Liver (tissue), 9 donors: ENCODE measurements around the gene MYOD1. TPM values are rescaled to one million over a fixed set of nuclear protein-coding genes. Genes with fewer than 3 reads are reported as not detected.

Experiments used
- DNase-seq: peaks from one replicate; pipeline ENCODE4 v3.0.0-alpha.2; 2017; ENCODE audit warnings: low spot score
- H3K27ac ChIP-seq, 2 donors: one replicate each; pipeline ENCODE4 v1.7.0; 2013; ENCODE audit warnings: inconsistent platforms in 2 of 2, low read length in 2 of 2, control low read depth in 1 of 2, low read depth in 1 of 2, mild to moderate bottlenecking in 1 of 2
- H3K27me3 ChIP-seq, 4 donors: one replicate each; pipeline versions ENCODE4 v1.6.1 to v1.7.0; 2013; ENCODE audit warnings: low read length in 3 of 4, inconsistent platforms in 1 of 4, mild to moderate bottlenecking in 1 of 4, moderate library complexity in 1 of 4; ENCODE audit not compliant: control insufficient read depth in 4 of 4, insufficient read depth in 4 of 4
- H3K36me3 ChIP-seq, 4 donors: one replicate each; pipeline versions ENCODE4 v1.6.1 to v1.7.0; 2013; ENCODE audit warnings: low read length in 3 of 4, mild to moderate bottlenecking in 3 of 4, low read depth in 1 of 4, moderate library complexity in 1 of 4; ENCODE audit not compliant: control insufficient read depth in 4 of 4, insufficient read depth in 3 of 4
- H3K4me1 ChIP-seq, 4 donors: one replicate each; pipeline versions ENCODE4 v1.6.1 to v1.7.0; 2013; ENCODE audit warnings: low read length in 3 of 4, mild to moderate bottlenecking in 3 of 4, moderate library complexity in 1 of 4; ENCODE audit not compliant: control insufficient read depth in 4 of 4, insufficient read depth in 4 of 4
- H3K4me3 ChIP-seq, 3 donors: one replicate each; pipeline versions ENCODE4 v1.6.1 to v1.7.0; 2013; ENCODE audit warnings: low read length in 3 of 3, control low read depth in 1 of 3, low read depth in 1 of 3, mild to moderate bottlenecking in 1 of 3
- H3K9ac ChIP-seq, 2 donors: one replicate each; pipeline ENCODE4 v1.7.0; 2013; ENCODE audit warnings: low read length in 2 of 2, mild to moderate bottlenecking in 2 of 2, moderate library complexity in 2 of 2, control low read depth in 1 of 2, low read depth in 1 of 2
- H3K9me3 ChIP-seq, 4 donors: one replicate each; pipeline versions ENCODE4 v1.6.1 to v1.7.0; 2013; ENCODE audit warnings: low read length in 3 of 4; ENCODE audit not compliant: control insufficient read depth in 4 of 4
- ATF3 ChIP-seq: IDR thresholded peaks from 2 replicates; pipeline ENCODE4 v1.6.1; 2016; ENCODE audit warnings: antibody characterized with exemption
- CTCF ChIP-seq: fragments of 150-350 bp; IDR thresholded peaks from 2 replicates; pipeline ENCODE4 v1.5.1; 2017; ENCODE audit warnings: improper control_type of control experiment, low read depth, low read length; ENCODE audit not compliant: missing input control
- EGR1 ChIP-seq, 2 donors: IDR thresholded peaks; 2 replicates each; pipeline ENCODE4 v1.6.1; 2016 to 2018; ENCODE audit warnings: antibody characterized with exemption in 2 of 2, low read depth in 2 of 2
- FOXA1 ChIP-seq: IDR thresholded peaks from 2 replicates; pipeline ENCODE4 v1.6.1; 2016; ENCODE audit warnings: antibody characterized with exemption
- FOXA2 ChIP-seq: IDR thresholded peaks from 2 replicates; pipeline ENCODE4 v1.6.1; 2016; ENCODE audit warnings: antibody characterized with exemption
- GABPA ChIP-seq, 2 donors: IDR thresholded peaks in 1 of 2; conservative IDR thresholded peaks in 1 of 2; 2 replicates each; pipeline ENCODE4 v1.6.1; 2016; ENCODE audit warnings: antibody characterized with exemption in 2 of 2, mild to moderate bottlenecking in 1 of 2, moderate library complexity in 1 of 2
- HNF4A ChIP-seq, 2 donors: conservative IDR thresholded peaks; 2 replicates each; pipeline ENCODE4 v1.6.1; 2016; ENCODE audit warnings: antibody characterized with exemption in 2 of 2, mild to moderate bottlenecking in 2 of 2
- JUND ChIP-seq, 2 donors: IDR thresholded peaks; 2 replicates each; pipeline ENCODE4 v1.6.1; 2016; ENCODE audit warnings: antibody characterized with exemption in 2 of 2
- MAX ChIP-seq: IDR thresholded peaks from 2 replicates; pipeline ENCODE4 v1.6.1; 2016; ENCODE audit warnings: antibody characterized with exemption
- NR2F2 ChIP-seq: IDR thresholded peaks from 2 replicates; pipeline ENCODE4 v1.6.1; 2016; ENCODE audit warnings: antibody characterized with exemption
- REST ChIP-seq: IDR thresholded peaks from 2 replicates; pipeline ENCODE4 v1.6.1; 2016; ENCODE audit warnings: antibody characterized with exemption, mild to moderate bottlenecking
- RXRA ChIP-seq, 2 donors: IDR thresholded peaks; 2 replicates each; pipeline ENCODE4 v1.6.1; 2017 to 2018; ENCODE audit warnings: antibody characterized with exemption in 2 of 2, mild to moderate bottlenecking in 1 of 2
- SP1 ChIP-seq: IDR thresholded peaks from 2 replicates; pipeline ENCODE4 v1.6.1; 2018; ENCODE audit warnings: antibody characterized with exemption, mild to moderate bottlenecking
- TAF1 ChIP-seq: conservative IDR thresholded peaks from 2 replicates; pipeline ENCODE4 v1.6.1; 2016; ENCODE audit warnings: antibody characterized with exemption, mild to moderate bottlenecking
- ZBTB33 ChIP-seq: IDR thresholded peaks from 2 replicates; pipeline ENCODE4 v1.6.1; 2016; ENCODE audit warnings: antibody characterized with exemption
- WGBS: extraction: QIAGEN DNeasy Blood & Tissue Kit; methylation state at CpG from one replicate; pipeline ENCODE4 v1.1.7; 2013; 5-methylcytosine and 5-hydroxymethylcytosine counted together
- polyA plus RNA-seq, 2 donors: library from polyadenylated mRNA; stranded (reverse) in 1 of 2; unstranded in 1 of 2; fragments of 200-250 nt in 1 of 2; fragments of >200 nt in 1 of 2; fragmentation: Nextera tagmentation in 1 of 2; extraction: Ambion mirVana in 1 of 2; gene quantifications; one replicate each; pipeline versions ENCODE4 v1.2.1 to v1.2.3, GENCODE V29; 2013 to 2015
- total RNA-seq, 2 donors: library from RNA; depleted of rRNA; stranded (reverse); fragments of >200 nt; gene quantifications; one replicate each; pipeline ENCODE4 v1.2.3, GENCODE V29; 2014
- donor health status: healthy.
- donor health status: healthy.
- donor health status: healthy.
- donor health status: healthy.
- donor health status: healthy.

MYOD1 gene
- total and polyA plus RNA-seq, 4 donors: not detected

GRCh38 chr11:17767301-17767885, 48.0 kb downstream of the MYOD1 start:
- Histone ChIP-seq H3K27ac (no peak overlapping the region), H3K9me3 (no peaks in the 10 kb centered on the region), H3K4me1 (peaks cover 3 to 15% (median 13%) of the 10 kb centered on the region in 4 donors), H3K4me3 (no peak overlapping the region), H3K9ac (no peak overlapping the region), H3K27me3 (no peaks in the 10 kb centered on the region), H3K36me3 (no peaks in the 10 kb centered on the region)
- 79% methylated on average over 7 of the region's 7 CpGs for WGBS
- TF ChIP-seq TAF1: no peak
- TF ChIP-seq ZBTB33: no peak
- no peak for TF ChIP-seq HNF4A (conservative IDR thresholded peaks at IDR 0.05)
- no peak for TF ChIP-seq GABPA (IDR thresholded peaks at IDR 0.05 in 1 of 2, conservative IDR thresholded peaks at IDR 0.05 in 1 of 2)
- no peak for TF ChIP-seq FOXA1
- no peak for TF ChIP-seq NR2F2
- TF ChIP-seq MAX: no peak
- no peak for TF ChIP-seq CTCF
- TF ChIP-seq ATF3: no peak
- DNase-seq: no peak

GRCh38 chr11:17767914-17768313, 48.5 kb downstream of the MYOD1 start:
- H3K36me3 ChIP-seq: no peaks in the 10 kb centered on the region
- no peak for TF ChIP-seq FOXA2
- no peak for TF ChIP-seq JUND (IDR thresholded peaks at IDR 0.05)
- TF ChIP-seq GABPA (IDR thresholded peaks at IDR 0.05 in 1 of 2, conservative IDR thresholded peaks at IDR 0.05 in 1 of 2): no peak
- TF ChIP-seq REST: no peak
- TF ChIP-seq SP1: no peak
- TF ChIP-seq RXRA (IDR thresholded peaks at IDR 0.05): no peak
- no peak for TF ChIP-seq NR2F2
- TF ChIP-seq HNF4A (conservative IDR thresholded peaks at IDR 0.05): no peak
- no peak for TF ChIP-seq ATF3
- TF ChIP-seq EGR1 (IDR thresholded peaks at IDR 0.05; ENCODE audit: low read depth in 2 of 2): no peak
- no peaks in the 10 kb centered on the region for H3K27me3 ChIP-seq
- H3K4me1 ChIP-seq: peaks cover 3 to 15% (median 13%) of the 10 kb centered on the region in 4 donors
- no peak for DNase-seq
- H3K27ac ChIP-seq: no peak overlapping the region
- 96% methylated on average over 2 of the region's 2 CpGs for WGBS
- no peaks in the 10 kb centered on the region for H3K9me3 ChIP-seq
- H3K4me3 ChIP-seq: no peak overlapping the region
- H3K9ac ChIP-seq: no peak overlapping the region
